ENCODE results near the gene TMEM107. TPM values are rescaled to one million over a fixed set of nuclear protein-coding genes. Genes with fewer than 3 reads are reported as not detected.

Gene TMEM107
- total RNA-seq, 4 donors from 2014 or later, result 13.7 to 21.4 (median 19.4) TPM

DNA sequence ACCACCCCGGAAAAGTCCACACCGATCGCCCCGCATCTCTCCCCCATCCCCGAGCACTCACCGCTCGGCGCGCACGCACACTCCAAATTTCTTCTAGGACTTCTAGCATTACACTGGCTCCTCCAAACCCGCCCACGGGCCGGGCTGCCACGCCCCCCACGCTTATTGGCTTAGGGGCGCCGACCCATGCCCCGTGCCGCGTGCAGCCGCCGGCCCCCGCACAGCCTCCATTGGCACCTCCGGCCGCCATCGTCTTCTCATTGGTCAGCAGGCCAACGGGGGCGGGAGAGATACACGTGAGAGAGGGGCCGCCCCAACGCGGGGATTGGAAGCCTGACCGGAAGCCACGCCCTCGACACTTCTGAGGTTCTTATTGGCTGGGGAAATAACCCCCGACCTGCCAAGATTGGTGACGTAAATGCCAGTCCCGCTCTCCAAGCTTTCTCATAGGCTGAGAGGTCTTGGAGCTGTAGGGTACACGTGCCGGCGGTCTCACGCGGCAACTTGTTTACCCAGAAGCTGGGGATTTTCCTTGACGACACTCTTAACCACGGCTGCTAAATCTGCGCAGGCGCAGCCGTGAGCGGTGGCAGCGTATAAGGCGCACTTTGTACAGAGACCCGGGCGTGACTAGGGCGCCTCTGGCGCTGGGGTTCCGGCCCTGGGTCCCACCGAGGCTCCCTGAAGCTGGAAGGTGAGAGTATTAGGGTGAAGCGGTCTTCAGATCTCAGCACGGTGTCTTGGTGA, 19.8 kb downstream of the TMEM107 start:
- under 1% methylated on average over 40 of the region's 59 CpGs for WGBS
- peak; percentile 98 to 100 for TF ChIP-seq POLR2A (IDR thresholded peaks at IDR 0.05)
- TF ChIP-seq EP300 (IDR thresholded peaks at IDR 0.05), result peak; percentile 58
- TF ChIP-seq POLR2AphosphoS5 (IDR thresholded peaks at IDR 0.05), result peak; percentile 99 to 100 (median 99)
- TF ChIP-seq, protein P1, sequence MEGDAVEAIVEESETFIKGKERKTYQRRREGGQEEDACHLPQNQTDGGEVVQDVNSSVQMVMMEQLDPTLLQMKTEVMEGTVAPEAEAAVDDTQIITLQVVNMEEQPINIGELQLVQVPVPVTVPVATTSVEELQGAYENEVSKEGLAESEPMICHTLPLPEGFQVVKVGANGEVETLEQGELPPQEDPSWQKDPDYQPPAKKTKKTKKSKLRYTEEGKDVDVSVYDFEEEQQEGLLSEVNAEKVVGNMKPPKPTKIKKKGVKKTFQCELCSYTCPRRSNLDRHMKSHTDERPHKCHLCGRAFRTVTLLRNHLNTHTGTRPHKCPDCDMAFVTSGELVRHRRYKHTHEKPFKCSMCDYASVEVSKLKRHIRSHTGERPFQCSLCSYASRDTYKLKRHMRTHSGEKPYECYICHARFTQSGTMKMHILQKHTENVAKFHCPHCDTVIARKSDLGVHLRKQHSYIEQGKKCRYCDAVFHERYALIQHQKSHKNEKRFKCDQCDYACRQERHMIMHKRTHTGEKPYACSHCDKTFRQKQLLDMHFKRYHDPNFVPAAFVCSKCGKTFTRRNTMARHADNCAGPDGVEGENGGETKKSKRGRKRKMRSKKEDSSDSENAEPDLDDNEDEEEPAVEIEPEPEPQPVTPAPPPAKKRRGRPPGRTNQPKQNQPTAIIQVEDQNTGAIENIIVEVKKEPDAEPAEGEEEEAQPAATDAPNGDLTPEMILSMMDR (IDR thresholded peaks at IDR 0.05), result no peak
- Histone ChIP-seq H3K27me3 (no peaks in the 10 kb centered on the region), H3K36me3 (peaks cover 18% of the 10 kb centered on the region), H3K27ac (peak overlapping the region; percentile 100), H3K9me3 (no peaks in the 10 kb centered on the region), H3K4me3 (peak overlapping the region; percentile 98), H3K4me1 (peaks cover 56% of the 10 kb centered on the region)
- peak; percentile 100 for DNase-seq (ENCODE audit: low spot score in 2 of 2)

DNA sequence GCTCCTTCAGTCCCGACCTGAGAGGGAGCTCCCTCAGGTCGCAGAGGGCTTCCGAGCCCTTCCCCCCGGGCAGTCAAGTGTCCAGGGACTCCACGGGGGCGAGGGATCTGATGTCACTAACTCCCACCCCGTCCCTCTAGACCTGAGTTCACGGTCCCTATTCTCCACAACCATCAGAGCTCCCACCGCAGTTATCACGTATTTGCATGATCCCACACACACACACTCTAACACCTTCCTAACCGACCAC, 20.3 kb downstream of the TMEM107 start:
- no peak for DNase-seq (ENCODE audit: low spot score in 2 of 2)
- H3K27ac ChIP-seq, result peak overlapping the region; percentile 100
- WGBS, result 4% methylated on average over 11 of the region's 11 CpGs
- peak overlapping the region; percentile 98 for H3K4me3 ChIP-seq
- H3K4me1 ChIP-seq, result peaks cover 54% of the 10 kb centered on the region
- no peaks in the 10 kb centered on the region for H3K27me3 ChIP-seq
- no peaks in the 10 kb centered on the region for H3K9me3 ChIP-seq
- H3K36me3 ChIP-seq, result peaks cover 16% of the 10 kb centered on the region
- TF ChIP-seq, protein P1 (IDR thresholded peaks at IDR 0.05), result no peak
- no peak for TF ChIP-seq EP300 (IDR thresholded peaks at IDR 0.05)
- no peak for TF ChIP-seq POLR2A (IDR thresholded peaks at IDR 0.05)
- no peak for TF ChIP-seq POLR2AphosphoS5 (IDR thresholded peaks at IDR 0.05)

GRCh38 chr17:8155231-8155995, 20.8 kb downstream of the TMEM107 start:
- TF ChIP-seq, protein P1 (IDR thresholded peaks at IDR 0.05), result no peak
- TF ChIP-seq POLR2AphosphoS5 (IDR thresholded peaks at IDR 0.05), result peak in 2 of 3 donors; percentile 40 to 58
- peak in 1 of 2 donors; percentile 76 for DNase-seq (ENCODE audit: low spot score in 2 of 2)

GRCh38 chr17:8154608-8155155, 21.5 kb downstream of the TMEM107 start:
- H3K9me3 ChIP-seq, result no peaks in the 10 kb centered on the region
- TF ChIP-seq POLR2AphosphoS5 (IDR thresholded peaks at IDR 0.05), result no peak
- TF ChIP-seq, protein P1 (IDR thresholded peaks at IDR 0.05), result no peak
- peak in 1 of 2 donors; percentile 11 for TF ChIP-seq POLR2A (IDR thresholded peaks at IDR 0.05)
- H3K4me1 ChIP-seq, result peaks cover 61% of the 10 kb centered on the region
- H3K27ac ChIP-seq, result peak overlapping the region; percentile 100
- no peaks in the 10 kb centered on the region for H3K27me3 ChIP-seq
- peak overlapping the region; percentile 98 for H3K4me3 ChIP-seq
- peaks cover 25% of the 10 kb centered on the region for H3K36me3 ChIP-seq
- DNase-seq (ENCODE audit: low spot score in 2 of 2), result peak in 1 of 2 donors; percentile 74
- 19% methylated on average over 11 of the region's 11 CpGs for WGBS

More at GRCh38 chr17:8155231-8155995, 20.8 kb downstream of the TMEM107 start:
- no peaks in the 10 kb centered on the region for H3K27me3 ChIP-seq
- H3K4me3 ChIP-seq, result peak overlapping the region; percentile 98
- peak overlapping the region; percentile 100 for H3K27ac ChIP-seq
- no peaks in the 10 kb centered on the region for H3K9me3 ChIP-seq
- 8% methylated on average over 14 of the region's 14 CpGs for WGBS
- H3K36me3 ChIP-seq, result peaks cover 19% of the 10 kb centered on the region
- peaks cover 54% of the 10 kb centered on the region for H3K4me1 ChIP-seq
